H9 (cell line): ENCODE measurements around the gene POGLUT2. TPM values are rescaled to one million over a fixed set of nuclear protein-coding genes. Genes with fewer than 3 reads are reported as not detected.

Experiments used
- DNase-seq: peaks from one replicate; pipeline ENCODE4 v3.0.0-alpha.2; 2017
- H2AFZ ChIP-seq: one replicate; pipeline ENCODE4 v1.6.1; 2013; ENCODE audit warnings: mild to moderate bottlenecking, low read length, control low read depth, moderate library complexity
- H2AK5ac ChIP-seq: 2 replicates; pipeline ENCODE4 v1.6.1; 2013; ENCODE audit warnings: low read length, control low read depth, mixed read lengths; ENCODE audit not compliant: insufficient read length
- H2BK120ac ChIP-seq: one replicate; pipeline ENCODE4 v1.6.1; 2013; ENCODE audit warnings: low read depth, mild to moderate bottlenecking, low read length, control low read depth, inconsistent platforms; ENCODE audit not compliant: poor library complexity, severe bottlenecking
- H2BK12ac ChIP-seq: 2 replicates; pipeline ENCODE4 v1.6.1; 2013; ENCODE audit warnings: low read length, control low read depth, mixed read lengths, low read depth; ENCODE audit not compliant: insufficient read length
- H2BK15ac ChIP-seq: 2 replicates; pipeline ENCODE4 v1.6.1; 2013; ENCODE audit warnings: low read depth, low read length, control low read depth
- H2BK20ac ChIP-seq: one replicate; pipeline ENCODE4 v1.6.1; 2013; ENCODE audit warnings: low read depth, mild to moderate bottlenecking, low read length, control low read depth, inconsistent platforms; ENCODE audit not compliant: poor library complexity, severe bottlenecking
- H2BK5ac ChIP-seq: 2 replicates; pipeline ENCODE4 v1.6.1; 2013; ENCODE audit warnings: low read length, control low read depth, mixed read lengths; ENCODE audit not compliant: insufficient read length
- H3K14ac ChIP-seq: 2 replicates; pipeline ENCODE4 v1.6.1; 2013; ENCODE audit warnings: low read length, control low read depth; ENCODE audit not compliant: insufficient read depth
- H3K18ac ChIP-seq: 2 replicates; pipeline ENCODE4 v1.6.1; 2013; ENCODE audit warnings: low read depth, mild to moderate bottlenecking, mixed read lengths, low read length, control low read depth; ENCODE audit not compliant: insufficient read length
- H3K23ac ChIP-seq: 2 replicates; pipeline ENCODE4 v1.6.1; 2013; ENCODE audit warnings: low read length, control low read depth, mixed read lengths, low read depth; ENCODE audit not compliant: insufficient read length
- H3K23me2 ChIP-seq: 2 replicates; pipeline ENCODE4 v1.6.1; 2013; ENCODE audit warnings: low read depth, mild to moderate bottlenecking, mixed read lengths, low read length, control low read depth; ENCODE audit not compliant: insufficient read length, poor library complexity, severe bottlenecking
- H3K27ac ChIP-seq: 2 replicates; pipeline ENCODE4 v1.5.1; 2013; ENCODE audit warnings: low read length, control low read depth, mixed read lengths, low read depth; ENCODE audit not compliant: insufficient read length
- H3K27me3 ChIP-seq: 2 replicates; pipeline ENCODE4 v1.6.1; 2013; ENCODE audit warnings: low read length, control low read depth, inconsistent platforms; ENCODE audit not compliant: insufficient read depth
- H3K4ac ChIP-seq: 2 replicates; pipeline ENCODE4 v1.6.1; 2013; ENCODE audit warnings: low read depth, mild to moderate bottlenecking, control low read depth, inconsistent platforms, low read length, moderate library complexity
- H3K4me1 ChIP-seq: 2 replicates; pipeline ENCODE4 v1.6.1; 2013; ENCODE audit warnings: low read length, control low read depth, inconsistent platforms; ENCODE audit not compliant: insufficient read depth
- H3K4me2 ChIP-seq: 2 replicates; pipeline ENCODE4 v1.6.1; 2013; ENCODE audit warnings: low read length, control low read depth, mixed read lengths; ENCODE audit not compliant: insufficient read length, insufficient read depth
- H3K56ac ChIP-seq: 2 replicates; pipeline ENCODE4 v1.6.1; 2013; ENCODE audit warnings: low read depth, mild to moderate bottlenecking, mixed read lengths, low read length, control low read depth; ENCODE audit not compliant: insufficient read length
- H3K79me1 ChIP-seq: 2 replicates; pipeline ENCODE4 v1.6.1; 2013; ENCODE audit warnings: low read depth, mild to moderate bottlenecking, moderate library complexity, low read length, control low read depth, inconsistent platforms; ENCODE audit not compliant: insufficient read depth, poor library complexity, severe bottlenecking
- H3K79me2 ChIP-seq: 2 replicates; pipeline ENCODE4 v1.6.1; 2013; ENCODE audit warnings: low read length, control low read depth, inconsistent platforms; ENCODE audit not compliant: insufficient read depth
- H3K9ac ChIP-seq: 2 replicates; pipeline ENCODE4 v1.6.1; 2013; ENCODE audit warnings: low read length, control low read depth, mixed read lengths; ENCODE audit not compliant: insufficient read length; ENCODE audit errors: extremely low read depth
- H3K9me3 ChIP-seq: one replicate; pipeline ENCODE4 v1.6.1; 2013; ENCODE audit warnings: low read depth, low read length, inconsistent platforms; ENCODE audit not compliant: control insufficient read depth
- H3T11ph ChIP-seq: one replicate; pipeline ENCODE4 v1.6.1; 2013; ENCODE audit warnings: mild to moderate bottlenecking, low read length, control low read depth, inconsistent platforms
- H4K20me1 ChIP-seq: one replicate; pipeline ENCODE4 v1.6.1; 2013; ENCODE audit not compliant: control insufficient read depth, insufficient read length, insufficient read depth
- H4K5ac ChIP-seq: 2 replicates; pipeline ENCODE4 v1.6.1; 2013; ENCODE audit warnings: low read depth, mild to moderate bottlenecking, mixed read lengths, low read length, control low read depth; ENCODE audit not compliant: insufficient read length
- H4K8ac ChIP-seq: replicated peaks from 2 replicates; pipeline ENCODE4 v1.6.1; 2013; ENCODE audit warnings: low read length, control low read depth, mixed read lengths, low read depth; ENCODE audit not compliant: insufficient read length
- H4K91ac ChIP-seq: 2 replicates; pipeline ENCODE4 v1.6.1; 2013; ENCODE audit warnings: low read depth, mild to moderate bottlenecking, moderate library complexity, mixed read lengths, low read length, control low read depth; ENCODE audit not compliant: insufficient read length
- H3K27ac Mint-ChIP-seq, 3 experiments: 2 replicates in 2 of 3; 3 replicates in 1 of 3; pipeline ENCODE4 v1.8.0; 2020 to 2021; ENCODE audit warnings: mixed read lengths in 3 of 3, mild to moderate bottlenecking in 1 of 3, moderate library complexity in 1 of 3
- H3K27me3 Mint-ChIP-seq: 2 replicates; pipeline ENCODE4 v1.8.0; 2021; ENCODE audit warnings: low read depth, mild to moderate bottlenecking, moderate library complexity, mixed read lengths
- H3K36me3 Mint-ChIP-seq, 3 experiments: 2 replicates in 2 of 3; 3 replicates in 1 of 3; pipeline ENCODE4 v1.8.0; 2020 to 2021; ENCODE audit warnings: low read depth in 3 of 3, mixed read lengths in 3 of 3; ENCODE audit not compliant: insufficient read depth in 1 of 3
- H3K4me1 Mint-ChIP-seq, 2 experiments: 2 replicates each; pipeline ENCODE4 v1.8.0; 2020; ENCODE audit warnings: mixed read lengths in 2 of 2
- H3K4me3 Mint-ChIP-seq, 2 experiments: 2 replicates in 1 of 2; 3 replicates in 1 of 2; pipeline ENCODE4 v1.8.0; 2020 to 2021; ENCODE audit warnings: mild to moderate bottlenecking in 2 of 2, mixed read lengths in 2 of 2, moderate library complexity in 1 of 2
- H3K9me3 Mint-ChIP-seq, 2 experiments: 2 replicates in 1 of 2; 3 replicates in 1 of 2; pipeline ENCODE4 v1.8.0; 2020; ENCODE audit warnings: mild to moderate bottlenecking in 2 of 2, mixed read lengths in 2 of 2, moderate library complexity in 1 of 2
- WGBS: extraction: QIAGEN DNeasy Blood & Tissue Kit; methylation state at CpG from one replicate; pipeline ENCODE4 v1.1.7; 2013; ENCODE audit warnings: missing lambda C conversion rate, low lambda C conversion rate, mixed read lengths; ENCODE audit not compliant: insufficient read length; ENCODE audit errors: extremely low coverage; 5-methylcytosine and 5-hydroxymethylcytosine counted together
- total RNA-seq: library from RNA; stranded (reverse); gene quantifications from 2 replicates; pipeline ENCODE4 v1.2.1, GENCODE V29; 2021
- TF ChIP-seq, protein P1 (sequence below): fragments of 200-600 bp; sonication (generic); conservative IDR thresholded peaks from 3 replicates; pipeline ENCODE4 v1.8.0; 2021; ENCODE audit warnings: antibody characterized with exemption, mild to moderate bottlenecking

Gene POGLUT2
- total RNA-seq, 1 experiment from 2014 or later, result 23.5 TPM

GRCh38 chr13:102836471-102836870 lies 37.7 kb upstream of the POGLUT2 start:
- no peak overlapping the region for H3K4me3 Mint-ChIP-seq
- no CpG with 5 or more reads among the region's 4 CpGs for WGBS

More at GRCh38 chr13:102836471-102836870, 37.7 kb upstream of the POGLUT2 start:
- Histone ChIP-seq H2BK20ac (no peak overlapping the region), H3K9me3 (no peaks in the 10 kb centered on the region), H3K9ac (no peak overlapping the region), H3K23me2 (no peaks in the 10 kb centered on the region), H4K91ac (no peak overlapping the region), H2AK5ac (no peak overlapping the region), H3K14ac (no peak overlapping the region), H3K23ac (no peak overlapping the region), H3K4ac (no peak overlapping the region), H3K79me1 (no peaks in the 10 kb centered on the region), H2BK5ac (no peak overlapping the region), H4K20me1 (no peaks in the 10 kb centered on the region), H3K79me2 (no peaks in the 10 kb centered on the region), H3K4me1 (no peaks in the 10 kb centered on the region), H4K5ac (no peak overlapping the region), H3K18ac (no peak overlapping the region), H2BK15ac (no peak overlapping the region), H2BK12ac (no peak overlapping the region), H3K27me3 (no peaks in the 10 kb centered on the region), H3K27ac (no peak overlapping the region), H4K8ac (no peak overlapping the region), H2AFZ (no peak overlapping the region), H3K4me2 (no peak overlapping the region), H3T11ph (no peak overlapping the region), H3K56ac (no peak overlapping the region), H2BK120ac (no peak overlapping the region)
- no peaks in the 10 kb centered on the region for H3K9me3 Mint-ChIP-seq
- no peak for DNase-seq
- H3K4me1 Mint-ChIP-seq, result no peaks in the 10 kb centered on the region
- H3K27ac Mint-ChIP-seq, result peak overlapping the region in 1 of 3 experiments; percentile 93; a peak in 1 of 7 replicates
- H3K36me3 Mint-ChIP-seq, result no peaks in the 10 kb centered on the region; a peak in 2 of 7 replicates
- H3K27me3 Mint-ChIP-seq, result no peaks in the 10 kb centered on the region
- TF ChIP-seq, protein P1, sequence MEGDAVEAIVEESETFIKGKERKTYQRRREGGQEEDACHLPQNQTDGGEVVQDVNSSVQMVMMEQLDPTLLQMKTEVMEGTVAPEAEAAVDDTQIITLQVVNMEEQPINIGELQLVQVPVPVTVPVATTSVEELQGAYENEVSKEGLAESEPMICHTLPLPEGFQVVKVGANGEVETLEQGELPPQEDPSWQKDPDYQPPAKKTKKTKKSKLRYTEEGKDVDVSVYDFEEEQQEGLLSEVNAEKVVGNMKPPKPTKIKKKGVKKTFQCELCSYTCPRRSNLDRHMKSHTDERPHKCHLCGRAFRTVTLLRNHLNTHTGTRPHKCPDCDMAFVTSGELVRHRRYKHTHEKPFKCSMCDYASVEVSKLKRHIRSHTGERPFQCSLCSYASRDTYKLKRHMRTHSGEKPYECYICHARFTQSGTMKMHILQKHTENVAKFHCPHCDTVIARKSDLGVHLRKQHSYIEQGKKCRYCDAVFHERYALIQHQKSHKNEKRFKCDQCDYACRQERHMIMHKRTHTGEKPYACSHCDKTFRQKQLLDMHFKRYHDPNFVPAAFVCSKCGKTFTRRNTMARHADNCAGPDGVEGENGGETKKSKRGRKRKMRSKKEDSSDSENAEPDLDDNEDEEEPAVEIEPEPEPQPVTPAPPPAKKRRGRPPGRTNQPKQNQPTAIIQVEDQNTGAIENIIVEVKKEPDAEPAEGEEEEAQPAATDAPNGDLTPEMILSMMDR, result no peak
